SU-DHL-6 (cell line): ENCODE results near the gene FKBP2.

Source experiments
- CTCF ChIP-seq: fragments of 200-600 bp; sonication (generic); IDR thresholded peaks from one replicate; pipeline ENCODE4 v1.5.1; 2017; ENCODE audit warnings: antibody characterized with exemption, mild to moderate bottlenecking, low read length, moderate library complexity; ENCODE audit not compliant: insufficient read depth, poor library complexity, severe bottlenecking
- EZH2phosphoT487 ChIP-seq: fragments of 200-600 bp; sonication (generic), shearing (Covaris generic); conservative IDR thresholded peaks from 2 replicates; pipeline ENCODE4 v1.6.1; 2018; ENCODE audit warnings: mild to moderate bottlenecking, antibody characterized with exemption, low read length, moderate library complexity, mixed read lengths

- no peak for TF ChIP-seq CTCF
- no peak for TF ChIP-seq EZH2phosphoT487
Measured at GRCh38 chr11:64248578-64248977, 7.7 kb downstream of the FKBP2 start.
